Immature natural killer cell (primary cell): ENCODE data around the gene KLHL21. TPM values are rescaled to one million over a fixed set of nuclear protein-coding genes. Genes with fewer than 3 reads are reported as not detected.
"Not testable (repeated sequence)": the region's sequence is repeated elsewhere in the genome, so short reads cannot be mapped to it uniquely, and the experiment has no call there.

Experiments used
- DNase-seq, 3 donors: peaks; one replicate each; pipeline ENCODE4 v3.0.0; 2022; ENCODE audit warnings: mixed read lengths in 1 of 3
- H3K27ac Mint-ChIP-seq, 6 donors: one replicate each; pipeline ENCODE4 v1.8.0; 2020; ENCODE audit warnings: mixed read lengths in 6 of 6, mild to moderate bottlenecking in 5 of 6, inconsistent platforms in 4 of 6, moderate library complexity in 3 of 6
- H3K27me3 Mint-ChIP-seq, 3 donors: one replicate each; pipeline ENCODE4 v1.8.0; 2020 to 2021; ENCODE audit warnings: low read depth in 3 of 3, mild to moderate bottlenecking in 3 of 3, mixed read lengths in 3 of 3, moderate library complexity in 3 of 3, inconsistent platforms in 1 of 3
- H3K36me3 Mint-ChIP-seq, 3 donors: one replicate each; pipeline ENCODE4 v1.8.0; 2020; ENCODE audit warnings: mixed read lengths in 3 of 3, inconsistent platforms in 2 of 3, mild to moderate bottlenecking in 2 of 3
- H3K4me1 Mint-ChIP-seq, 2 donors: one replicate each; pipeline ENCODE4 v1.8.0; 2020; ENCODE audit warnings: inconsistent platforms in 2 of 2, mild to moderate bottlenecking in 2 of 2, mixed read lengths in 2 of 2, moderate library complexity in 1 of 2
- H3K4me3 Mint-ChIP-seq, 5 donors: one replicate each; pipeline ENCODE4 v1.8.0; 2020; ENCODE audit warnings: mild to moderate bottlenecking in 5 of 5, mixed read lengths in 5 of 5, inconsistent platforms in 3 of 5, moderate library complexity in 3 of 5
- H3K9me3 Mint-ChIP-seq, 6 donors: one replicate each; pipeline ENCODE4 v1.8.0; 2020; ENCODE audit warnings: mild to moderate bottlenecking in 6 of 6, mixed read lengths in 6 of 6, inconsistent platforms in 4 of 6, moderate library complexity in 3 of 6
- polyA plus RNA-seq, 3 donors: library from polyadenylated mRNA; unstranded; fragments of 300-500 nt; fragmentation: Illumina TruSeq; gene quantifications; one replicate each; pipeline ENCODE4 v1.2.3, GENCODE V29; 2021

KLHL21 gene
- polyA plus RNA-seq = 10 to 100 TPM in 1 of 3 donors, 1 to 10 TPM in 2; 7.6 to 19.7 (median 9.2) TPM

- peak within 1 kb of the TSS; percentile 85 to 98 (median 96) for H3K4me3 Mint-ChIP-seq
- H3K36me3 Mint-ChIP-seq = no peaks in the 10 kb centered on the region
- H3K4me1 Mint-ChIP-seq = peaks cover 39 to 40% of the 10 kb centered on the region in 2 donors
- peak within 1 kb of the TSS; percentile 92 to 97 (median 94) for H3K27ac Mint-ChIP-seq
- H3K27me3 Mint-ChIP-seq = peaks cover 0 to 19% (median 3%) of the 10 kb centered on the region in 3 donors
- no peaks in the 10 kb centered on the region for H3K9me3 Mint-ChIP-seq
- peak; percentile 87 to 88 (median 87) for DNase-seq
These were observed at the start of gene KLHL21 for GRCh38 chr1:6602669-6603237. TSS of gene KLHL21 (minus strand) at chr1:6602869. CDS start at chr1:6602817, 52 bp downstream.

- H3K36me3 Mint-ChIP-seq = peaks cover 3 to 16% (median 4%) of the 10 kb centered on the region in 3 donors
- no peaks in the 10 kb centered on the region for H3K9me3 Mint-ChIP-seq
- DNase-seq = no peak
- no peaks in the 10 kb centered on the region for H3K27me3 Mint-ChIP-seq
- H3K27ac Mint-ChIP-seq = no peak overlapping the region
- no peaks in the 10 kb centered on the region for H3K4me1 Mint-ChIP-seq
- no peak overlapping the region for H3K4me3 Mint-ChIP-seq
These were observed 49.2 kb upstream of the KLHL21 start for GRCh38 chr1:6651909-6652308.

GRCh38 chr1:6648556-6648955 lies 45.9 kb upstream of the KLHL21 start:
- H3K36me3 Mint-ChIP-seq = peaks cover 3 to 10% (median 10%) of the 10 kb centered on the region in 3 donors
- no peaks in the 10 kb centered on the region for H3K27me3 Mint-ChIP-seq
- H3K9me3 Mint-ChIP-seq = no peaks in the 10 kb centered on the region
- no peak overlapping the region for H3K27ac Mint-ChIP-seq
- no peak overlapping the region for H3K4me3 Mint-ChIP-seq
- H3K4me1 Mint-ChIP-seq = peaks cover 0 to 2% of the 10 kb centered on the region in 2 donors
- no peak for DNase-seq

- Mint-ChIP-seq H3K4me3 (no peak overlapping the region), H3K27me3 (no peaks in the 10 kb centered on the region), H3K4me1 (peaks cover 0 to 2% of the 10 kb centered on the region in 2 donors), H3K27ac (no peak overlapping the region), H3K9me3 (no peaks in the 10 kb centered on the region), H3K36me3 (peaks cover 10 to 21% (median 16%) of the 10 kb centered on the region in 3 donors)
- peak; percentile 34 to 46 (median 40) for DNase-seq
These were observed 44.0 kb upstream of the KLHL21 start for GRCh38 chr1:6646499-6647148.

GRCh38 chr1:6645018-6645417 lies 42.3 kb upstream of the KLHL21 start:
- DNase-seq = no peak
- peaks cover 7 to 19% (median 16%) of the 10 kb centered on the region in 3 donors for H3K36me3 Mint-ChIP-seq

GRCh38 chr1:6640867-6641266 lies 38.2 kb upstream of the KLHL21 start:
- DNase-seq, H3K4me3 Mint-ChIP-seq, H3K27me3 Mint-ChIP-seq, H3K9me3 Mint-ChIP-seq, H3K27ac Mint-ChIP-seq, H3K4me1 Mint-ChIP-seq: not testable (repeated sequence)
- H3K36me3 Mint-ChIP-seq = peaks cover 7 to 24% (median 20%) of the 10 kb centered on the region in 3 donors

More at GRCh38 chr1:6645018-6645417, 42.3 kb upstream of the KLHL21 start:
- no peak overlapping the region for H3K4me3 Mint-ChIP-seq
- H3K27me3 Mint-ChIP-seq = peaks cover 0 to 2% (median 0%) of the 10 kb centered on the region in 3 donors
- no peak overlapping the region for H3K27ac Mint-ChIP-seq
- H3K9me3 Mint-ChIP-seq = no peaks in the 10 kb centered on the region
- H3K4me1 Mint-ChIP-seq = peaks cover 0 to 2% of the 10 kb centered on the region in 2 donors

GRCh38 chr1:6638226-6638625 lies 35.6 kb upstream of the KLHL21 start:
- H3K9me3 Mint-ChIP-seq = no peaks in the 10 kb centered on the region
- H3K27ac Mint-ChIP-seq = no peak overlapping the region
- H3K4me3 Mint-ChIP-seq = no peak overlapping the region
- peaks cover 0 to 2% (median 0%) of the 10 kb centered on the region in 3 donors for H3K27me3 Mint-ChIP-seq
- H3K4me1 Mint-ChIP-seq = no peaks in the 10 kb centered on the region
- peaks cover 7 to 24% (median 17%) of the 10 kb centered on the region in 3 donors for H3K36me3 Mint-ChIP-seq
- DNase-seq = no peak

GRCh38 chr1:6637770-6638169 lies 35.1 kb upstream of the KLHL21 start:
- Mint-ChIP-seq H3K9me3 (no peaks in the 10 kb centered on the region), H3K36me3 (peaks cover 5 to 21% (median 14%) of the 10 kb centered on the region in 3 donors), H3K27me3 (peaks cover 0 to 2% (median 0%) of the 10 kb centered on the region in 3 donors), H3K27ac (no peak overlapping the region), H3K4me3 (no peak overlapping the region), H3K4me1 (no peaks in the 10 kb centered on the region)
- no peak for DNase-seq

- not testable (repeated sequence) for H3K27me3 Mint-ChIP-seq, DNase-seq, H3K4me3 Mint-ChIP-seq, H3K27ac Mint-ChIP-seq, H3K4me1 Mint-ChIP-seq, H3K9me3 Mint-ChIP-seq
- H3K36me3 Mint-ChIP-seq = peaks cover 0 to 11% (median 7%) of the 10 kb centered on the region in 3 donors
These were observed 34.1 kb upstream of the KLHL21 start for GRCh38 chr1:6636778-6637177.

- no peak overlapping the region for H3K4me3 Mint-ChIP-seq
- H3K36me3 Mint-ChIP-seq = peaks cover 0 to 7% (median 6%) of the 10 kb centered on the region in 3 donors
These were observed 33.5 kb upstream of the KLHL21 start for GRCh38 chr1:6635910-6636760.

GRCh38 chr1:6635161-6635909 lies 32.7 kb upstream of the KLHL21 start:
- no peaks in the 10 kb centered on the region for H3K4me1 Mint-ChIP-seq
- no peak overlapping the region for H3K27ac Mint-ChIP-seq
- H3K4me3 Mint-ChIP-seq = no peak overlapping the region
- no peaks in the 10 kb centered on the region for H3K9me3 Mint-ChIP-seq
- no peak for DNase-seq
- H3K27me3 Mint-ChIP-seq = no peaks in the 10 kb centered on the region
- H3K36me3 Mint-ChIP-seq = peaks cover 0 to 7% (median 6%) of the 10 kb centered on the region in 3 donors

More at GRCh38 chr1:6635910-6636760, 33.5 kb upstream of the KLHL21 start:
- DNase-seq = no peak
- Mint-ChIP-seq H3K27ac (peak overlapping the region in 1 of 6 donors; percentile 39), H3K27me3 (peaks cover 0 to 2% (median 0%) of the 10 kb centered on the region in 3 donors), H3K4me1 (no peaks in the 10 kb centered on the region), H3K9me3 (no peaks in the 10 kb centered on the region)

GRCh38 chr1:6634371-6635052 lies 31.8 kb upstream of the KLHL21 start:
- H3K27ac Mint-ChIP-seq = no peak overlapping the region
- DNase-seq = peak; percentile 16 to 30 (median 22)
- peaks cover 1 to 6% (median 3%) of the 10 kb centered on the region in 3 donors for H3K36me3 Mint-ChIP-seq
- H3K4me1 Mint-ChIP-seq = peaks cover 0 to 1% of the 10 kb centered on the region in 2 donors
- H3K27me3 Mint-ChIP-seq = no peaks in the 10 kb centered on the region
- no peak overlapping the region for H3K4me3 Mint-ChIP-seq
- no peaks in the 10 kb centered on the region for H3K9me3 Mint-ChIP-seq
